ENCODE measurements around the gene GAS2L1. TPM values are rescaled to one million over a fixed set of nuclear protein-coding genes. Genes with fewer than 3 reads are reported as not detected.

GAS2L1 gene
- total RNA-seq, 1 donor from 2014 or later: 5.7 TPM

- DNase-seq: no peak
Observed at GRCh38 chr22:29328055-29328454, 21.6 kb downstream of the GAS2L1 start.

GRCh38 chr22:29328566-29329500 lies 22.4 kb downstream of the GAS2L1 start:
- no peak for DNase-seq

DNA sequence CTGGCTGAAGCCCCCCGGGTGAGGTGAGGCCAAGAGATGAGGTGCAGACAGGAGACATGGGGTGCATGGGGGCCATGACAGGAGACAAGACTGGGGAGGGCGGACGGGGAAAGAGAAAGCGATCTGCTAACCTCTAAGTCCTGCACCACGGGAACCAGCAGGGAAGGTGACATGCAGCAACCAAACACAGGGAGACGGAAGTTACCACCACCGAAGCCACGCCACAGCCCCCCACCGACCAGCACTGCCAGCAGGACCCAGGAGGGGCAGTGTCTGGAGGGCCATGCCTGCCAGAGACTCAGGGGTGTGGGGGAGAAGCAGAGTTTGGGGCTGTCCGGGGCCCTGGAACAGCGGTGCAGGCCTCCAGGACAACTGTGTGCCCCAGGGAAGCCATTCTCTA lies 23.1 kb downstream of the GAS2L1 start:
- no peak for DNase-seq

- no peak for DNase-seq
Observed at GRCh38 chr22:29330291-29330690, 23.8 kb downstream of the GAS2L1 start.

DNA sequence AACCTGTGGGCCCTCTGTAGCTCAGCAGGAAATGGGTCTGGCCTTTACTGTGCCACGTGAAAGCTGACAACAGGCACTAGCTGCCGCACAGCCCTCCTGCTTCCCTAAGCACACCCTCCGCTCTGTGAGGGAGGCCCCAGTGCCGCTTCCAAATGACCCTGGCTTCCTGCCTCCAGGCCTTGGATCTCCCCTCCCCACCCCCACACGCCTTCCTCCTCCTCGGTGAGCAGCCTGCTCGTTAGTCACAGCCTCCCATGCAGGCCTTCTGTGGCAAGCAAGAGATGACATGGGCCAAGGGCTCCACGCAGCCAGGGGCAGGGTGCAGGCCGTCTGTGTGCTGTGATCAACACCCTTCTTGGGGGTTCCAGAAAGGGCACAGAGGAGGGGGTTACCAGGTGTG lies 24.3 kb downstream of the GAS2L1 start:
- no peak for DNase-seq

DNA sequence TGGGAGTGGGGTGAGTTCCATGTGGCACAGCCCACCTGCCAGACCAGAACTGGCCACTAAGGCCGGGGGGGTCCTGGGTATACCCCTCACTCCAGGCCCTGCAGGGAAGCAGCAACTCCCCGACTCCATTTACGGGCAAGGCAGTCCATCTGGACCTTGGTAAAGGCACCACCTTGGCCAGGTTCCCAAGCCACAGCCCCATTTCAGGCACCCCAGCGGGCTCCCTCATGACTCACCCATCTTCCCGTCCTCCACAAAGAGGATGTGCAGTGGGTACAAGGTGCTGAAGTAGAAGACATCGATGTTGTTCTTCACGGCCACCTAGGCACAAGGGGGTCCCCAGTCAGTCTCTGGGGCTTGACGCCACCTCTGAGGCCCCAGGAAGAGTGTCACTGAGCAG lies 24.8 kb downstream of the GAS2L1 start:
- no peak for DNase-seq

DNA sequence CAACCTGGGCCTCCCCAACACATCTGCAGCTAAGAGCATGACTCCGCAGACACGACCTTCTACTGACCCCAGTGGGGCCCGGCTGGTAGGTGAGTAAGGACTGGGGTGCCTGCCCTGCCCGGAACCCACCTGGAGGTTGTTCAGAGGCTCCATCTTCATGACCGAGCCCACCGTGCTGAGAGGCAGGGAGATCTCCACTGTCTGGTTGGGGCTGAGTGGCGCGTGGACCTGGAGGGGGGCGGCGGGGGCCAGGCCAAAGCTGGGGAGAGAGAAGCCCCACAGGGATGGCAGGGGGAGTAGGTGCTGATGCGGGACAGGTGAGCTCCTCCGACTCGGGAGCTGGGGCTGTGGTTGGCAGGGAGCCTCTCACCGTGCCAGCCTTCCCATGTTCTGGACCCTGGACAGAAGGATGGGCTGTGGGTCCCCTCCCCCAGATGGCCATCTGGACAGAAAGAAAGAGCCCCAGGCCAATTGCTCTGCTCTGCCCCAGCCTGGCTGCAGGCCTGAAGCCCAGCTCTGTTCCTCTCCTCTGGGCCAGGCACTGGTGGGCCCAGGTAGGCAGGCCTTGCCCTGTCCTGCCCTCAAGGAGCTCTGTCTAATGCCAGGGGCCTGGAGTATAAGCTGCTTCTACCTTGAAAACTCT lies 25.3 kb downstream of the GAS2L1 start:
- no peak for DNase-seq

DNA sequence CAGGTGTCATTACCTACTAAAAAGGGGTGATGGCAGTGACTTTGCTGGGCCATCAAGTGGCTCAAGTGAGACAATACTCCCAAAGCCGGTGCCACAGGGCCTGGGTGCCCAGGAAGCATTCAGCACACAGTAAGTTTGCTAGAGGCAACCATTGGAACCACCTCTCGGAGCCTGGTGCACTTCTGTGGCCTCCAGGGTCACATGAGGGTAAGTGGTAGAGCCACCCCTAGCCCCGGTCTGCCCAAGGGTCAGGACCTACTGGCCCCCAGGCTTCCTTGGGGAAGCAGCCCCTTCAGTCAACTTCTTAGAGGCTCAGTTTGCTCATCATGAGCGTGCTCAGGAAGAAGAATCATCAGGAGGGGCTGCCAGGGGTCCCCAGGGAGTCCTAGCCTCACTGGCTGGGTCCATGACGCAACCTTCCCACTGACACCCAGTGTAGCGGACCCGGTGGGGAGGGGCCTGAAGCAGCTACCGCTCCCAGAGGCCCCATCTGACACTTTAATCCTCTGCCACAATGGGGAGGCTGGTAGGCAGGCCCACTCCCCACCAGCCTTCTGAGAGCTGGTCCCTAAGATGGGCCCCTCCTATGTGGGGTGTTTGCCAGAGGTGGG lies 26.5 kb downstream of the GAS2L1 start:
- DNase-seq: no peak

GRCh38 chr22:29334148-29334547 lies 27.7 kb downstream of the GAS2L1 start:
- DNase-seq: no peak

GRCh38 chr22:29334696-29335344 lies 28.4 kb downstream of the GAS2L1 start:
- DNase-seq: no peak

DNA sequence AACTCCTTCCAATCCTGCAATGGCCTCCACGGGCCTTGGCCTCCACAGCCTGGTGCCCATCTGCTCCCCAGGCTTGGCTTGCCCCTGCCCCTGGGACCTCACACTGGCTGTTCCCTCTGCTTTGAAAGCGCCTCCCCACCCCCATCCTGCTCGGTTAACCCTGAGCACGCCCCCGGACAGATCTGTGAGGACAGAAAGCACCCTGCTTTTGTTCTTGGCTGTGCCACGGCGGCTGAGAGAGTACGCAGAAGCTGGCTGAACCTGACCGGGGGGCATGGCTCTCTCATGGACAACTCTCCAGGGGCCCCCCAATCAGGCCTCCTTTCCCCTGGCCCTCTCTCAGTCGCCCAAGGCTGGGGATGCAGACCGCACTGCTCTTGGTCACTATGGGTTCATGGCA lies 29.2 kb downstream of the GAS2L1 start:
- DNase-seq: no peak

- no peak for DNase-seq
Observed at GRCh38 chr22:29336751-29337490, 30.5 kb downstream of the GAS2L1 start.

GRCh38 chr22:29337631-29338284 lies 31.3 kb downstream of the GAS2L1 start:
- DNase-seq: no peak

DNA sequence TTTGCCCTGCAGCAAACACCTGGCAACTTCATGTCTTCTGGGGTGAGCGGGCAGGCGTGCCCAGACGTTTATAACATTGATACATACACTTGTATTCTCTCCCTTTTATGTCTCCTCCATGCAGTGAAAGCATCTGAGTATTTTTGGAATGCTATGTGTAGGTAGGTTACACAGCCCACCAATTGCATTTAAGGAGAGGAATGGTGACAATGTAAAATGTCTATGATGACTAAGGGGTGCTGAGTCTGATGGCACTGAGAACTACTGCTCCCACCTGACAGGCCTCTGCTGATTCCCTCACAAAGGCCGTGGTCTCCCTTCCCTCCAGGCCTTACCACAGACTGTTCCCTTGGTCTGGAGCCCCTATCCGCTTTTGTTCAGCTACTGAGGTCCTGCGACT lies 31.9 kb downstream of the GAS2L1 start:
- no peak for DNase-seq

DNA sequence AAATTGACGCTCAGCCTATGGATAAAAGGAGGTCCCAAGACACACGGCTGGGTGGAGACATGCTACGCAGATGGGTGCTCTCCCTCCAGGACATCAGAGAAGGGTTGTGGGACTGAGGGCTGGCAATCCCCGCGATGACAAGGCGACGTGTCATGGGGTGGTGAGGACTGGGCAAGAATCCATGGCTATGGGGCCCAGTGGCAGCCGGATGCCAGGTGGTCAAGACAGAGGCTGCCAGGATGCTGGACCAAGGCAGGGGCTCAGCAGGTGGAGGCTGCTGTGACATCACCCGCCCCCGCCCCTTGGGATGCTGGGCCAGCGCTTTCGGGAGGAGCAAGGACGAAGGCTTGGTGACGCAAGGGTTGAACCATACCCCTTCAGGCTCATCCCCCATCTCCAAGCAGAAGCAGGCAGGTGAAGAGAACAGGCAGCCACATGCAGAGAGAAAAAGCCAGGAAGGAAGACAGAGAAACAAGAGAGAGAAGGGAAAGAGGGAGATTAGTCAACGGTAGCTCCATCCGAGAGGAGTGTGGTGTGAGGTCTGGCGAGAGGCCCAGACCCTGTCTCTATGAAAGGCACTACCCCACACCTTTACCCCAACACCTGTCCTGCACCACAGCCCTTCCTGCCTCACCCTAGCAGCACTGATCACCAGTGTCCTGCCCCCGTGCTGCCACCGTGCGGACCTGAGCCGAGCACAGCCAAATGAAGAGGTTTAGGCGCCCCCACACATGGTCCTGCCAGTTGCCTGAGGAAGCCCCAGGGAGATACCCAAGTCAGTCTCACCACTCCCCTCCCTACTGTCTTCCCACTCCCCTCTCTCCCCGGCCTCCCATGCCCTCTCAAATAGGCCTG lies 33.2 kb downstream of the GAS2L1 start:
- DNase-seq: no peak

DNA sequence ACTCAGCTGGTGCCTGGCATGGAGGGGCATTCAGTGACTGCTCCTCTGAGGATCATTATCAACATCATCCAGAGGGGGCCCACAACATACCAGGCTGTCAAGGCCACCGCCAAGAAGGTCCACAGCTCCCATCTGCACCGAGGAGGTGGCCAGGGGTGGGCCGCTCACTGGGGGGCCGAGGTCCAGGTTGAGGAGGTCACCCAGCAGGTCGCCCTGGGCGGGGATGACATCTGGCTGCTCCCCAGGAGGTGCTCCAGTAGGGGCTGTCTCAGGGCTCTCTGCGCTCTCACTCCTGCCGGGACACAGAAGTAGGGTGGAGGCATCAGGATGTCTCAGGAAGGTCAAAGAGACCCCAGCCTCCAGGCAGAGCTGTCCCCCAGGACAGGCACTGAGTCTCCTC lies 34.1 kb downstream of the GAS2L1 start:
- DNase-seq: no peak

DNA sequence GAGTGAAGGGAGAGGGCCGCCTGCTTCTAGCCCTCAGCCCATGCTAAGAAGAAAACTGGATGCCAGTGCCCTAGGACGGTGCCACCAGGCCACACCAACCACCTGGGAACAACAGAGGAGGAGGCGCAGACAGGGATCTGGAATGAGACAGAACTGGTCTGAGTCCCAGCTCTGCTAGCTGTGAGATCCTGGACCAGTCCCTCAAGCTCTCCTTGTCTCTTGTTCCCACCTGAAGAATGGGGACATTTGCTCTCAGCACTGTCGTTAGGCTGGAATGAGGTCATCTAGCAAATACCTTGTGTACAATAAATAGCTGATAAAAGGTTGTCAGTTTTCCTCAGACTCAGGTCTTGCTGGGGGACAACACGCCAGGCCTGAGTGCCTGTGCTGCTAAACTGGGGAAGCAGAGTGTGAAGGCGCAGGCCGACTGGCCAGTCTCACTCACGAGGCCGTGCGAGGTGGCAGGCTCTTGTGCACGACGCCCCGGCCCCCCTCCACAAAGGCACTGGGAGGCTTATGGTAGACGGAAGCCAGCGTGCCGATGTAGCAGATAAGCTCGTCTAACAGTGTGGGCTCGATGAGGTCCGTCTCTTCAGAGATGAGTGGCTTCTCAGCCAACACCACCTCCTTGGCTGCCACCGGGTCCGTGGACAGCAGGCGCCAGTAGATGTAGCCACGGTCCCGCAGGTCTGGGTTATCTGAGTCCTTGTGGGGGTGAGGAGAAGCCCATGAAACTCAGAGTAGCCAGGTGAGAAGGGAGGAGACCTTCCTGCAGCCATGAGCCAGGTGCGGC lies 34.8 kb downstream of the GAS2L1 start:
- no peak for DNase-seq

DNA sequence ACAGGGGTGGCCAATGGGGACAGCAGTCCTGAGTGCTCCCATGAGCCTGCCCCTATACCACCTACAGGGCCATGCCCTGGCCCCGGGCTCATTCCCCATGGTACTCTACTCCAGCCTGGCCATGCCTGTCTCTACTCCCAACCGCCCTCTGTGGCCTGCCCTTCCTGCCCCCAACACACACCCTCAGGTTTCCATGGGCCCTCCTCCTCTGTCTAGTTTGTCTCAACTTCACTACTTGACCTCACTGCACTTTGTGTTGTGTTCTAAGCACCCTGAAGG lies 35.3 kb downstream of the GAS2L1 start:
- no peak for DNase-seq

DNA sequence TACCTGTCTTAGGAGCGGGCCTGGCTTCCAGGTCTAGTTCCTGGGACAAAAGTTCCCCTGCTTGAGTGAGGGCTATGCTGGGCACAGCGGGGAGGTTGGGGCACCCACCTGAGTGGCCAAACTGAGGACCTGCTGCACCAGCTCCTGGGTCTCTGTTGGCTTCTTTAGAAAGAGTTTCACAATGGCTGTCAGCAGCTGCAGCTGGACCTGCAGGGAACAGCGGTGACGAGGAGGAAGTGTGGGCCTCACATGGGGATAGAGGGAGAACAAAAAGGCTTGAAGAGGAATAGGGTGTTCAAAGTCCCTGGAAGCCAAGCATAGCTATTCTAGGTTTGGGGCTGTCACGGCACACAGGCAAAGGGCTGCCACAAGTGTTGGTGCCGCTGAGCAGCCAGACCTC lies 35.7 kb downstream of the GAS2L1 start:
- no peak for DNase-seq
